SKM-1 (cell line): ENCODE measurements around the gene TLCD1.
A peak's percentile ranks its signal among the peaks of the same experiment; 100 is the strongest.

Experiments
- DNase-seq: peaks from one replicate; lab custom pipeline; 2025; ENCODE audit not compliant: unreplicated experiment; lab: John Stamatoyannopoulos, UW

Gene TLCD1

GRCh38 chr17:28726226-28726626 is at the start of gene TLCD1:
Gene TLCD1 (minus strand): TSS chr17:28726233. CDS start chr17:28726097, 136 bp downstream.
- DNase-seq = no peak

- no peak for DNase-seq
Observed at GRCh38 chr17:28774206-28774605, 48.2 kb upstream of the TLCD1 start.

- DNase-seq = no peak
Observed at GRCh38 chr17:28773736-28774135, 47.7 kb upstream of the TLCD1 start.

- DNase-seq = no peak
Observed at GRCh38 chr17:28765038-28765437, 39.0 kb upstream of the TLCD1 start.

GRCh38 chr17:28763804-28764266 is 37.8 kb upstream of the TLCD1 start:
- DNase-seq = peak; percentile 51

GRCh38 chr17:28763137-28763799 is 37.2 kb upstream of the TLCD1 start:
- no peak for DNase-seq

- peak; percentile 81 for DNase-seq
Observed at GRCh38 chr17:28760601-28761562, 34.8 kb upstream of the TLCD1 start.

GRCh38 chr17:28759256-28759865 is 33.3 kb upstream of the TLCD1 start:
- DNase-seq = no peak

- DNase-seq = no peak
Observed at GRCh38 chr17:28758411-28759121, 32.5 kb upstream of the TLCD1 start.

- DNase-seq = no peak
Observed at GRCh38 chr17:28756049-28756804, 30.2 kb upstream of the TLCD1 start.

GRCh38 chr17:28755486-28755885 is 29.5 kb upstream of the TLCD1 start:
- DNase-seq = no peak

- no peak for DNase-seq
Observed at GRCh38 chr17:28751600-28752366, 25.8 kb upstream of the TLCD1 start.

- DNase-seq = peak; percentile 85
Observed at GRCh38 chr17:28750178-28751047, 24.4 kb upstream of the TLCD1 start.

GRCh38 chr17:28749516-28750177 is 23.6 kb upstream of the TLCD1 start:
- no peak for DNase-seq

GRCh38 chr17:28748852-28749515 is 23.0 kb upstream of the TLCD1 start:
- no peak for DNase-seq

- no peak for DNase-seq
Observed at GRCh38 chr17:28747801-28748750, 22.0 kb upstream of the TLCD1 start.
